HFF-Myc (cell line): ENCODE data around the gene YOD1.

Experiments used
- DNase-seq: peaks from one replicate; pipeline ENCODE4 v3.0.0-alpha.2; 2011; ENCODE audit warnings: low read depth; ENCODE audit errors: extremely low read depth
- H3K4me3 ChIP-seq: replicated peaks from 2 replicates; pipeline ENCODE4 v1.5.1; 2011; ENCODE audit warnings: low read depth, mild to moderate bottlenecking, control low read depth, low read length
- TF ChIP-seq, protein P1 (sequence below): IDR thresholded peaks from 2 replicates; pipeline ENCODE4 v1.5.1; 2012; ENCODE audit warnings: mild to moderate bottlenecking, low read depth, low read length, control low read depth; ENCODE audit errors: missing control alignments

The YOD1 gene

DNA sequence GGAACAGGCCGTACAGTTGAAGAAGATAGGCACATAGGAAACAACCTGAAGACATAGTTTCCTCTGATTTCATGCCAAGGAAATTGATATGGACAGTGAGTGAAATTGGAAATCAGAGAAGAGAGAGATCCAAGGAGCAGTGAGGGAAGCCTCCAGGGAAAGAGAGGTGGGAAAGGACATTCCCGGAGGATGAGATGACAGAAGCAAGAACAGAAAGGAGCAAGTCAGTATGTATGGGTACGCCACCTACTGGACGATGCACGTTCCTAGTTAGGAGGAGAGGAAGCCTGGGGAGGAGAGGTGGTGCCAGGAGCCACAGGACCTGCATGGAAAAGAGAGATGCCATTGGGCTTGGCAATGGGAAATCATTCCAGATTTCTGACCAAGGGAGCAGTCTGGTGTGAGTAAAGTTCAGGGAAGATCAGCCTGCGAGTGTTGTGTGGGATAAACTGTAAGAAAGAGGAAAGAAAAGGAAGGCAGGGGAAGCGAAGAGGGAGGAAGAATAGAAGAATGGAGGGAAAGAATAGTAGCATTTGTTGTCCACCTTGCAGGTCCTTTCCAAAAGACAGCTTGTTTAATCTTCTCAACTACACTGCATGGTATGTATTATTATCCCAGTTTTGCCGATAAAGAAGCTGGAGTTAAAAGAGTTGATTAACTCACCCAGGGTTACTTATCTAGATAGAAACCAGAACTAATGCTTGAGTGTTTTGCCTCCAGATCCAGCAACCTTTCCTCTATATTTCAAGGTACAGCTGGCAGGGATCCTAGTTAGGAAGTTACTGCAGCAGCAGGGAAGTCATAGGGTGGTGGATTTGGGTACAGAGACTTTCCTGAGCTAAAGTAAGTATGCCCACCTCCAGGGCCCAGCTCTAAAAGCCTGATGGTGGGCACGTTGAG is 45.8 kb downstream of the YOD1 start:
- TF ChIP-seq, protein P1, sequence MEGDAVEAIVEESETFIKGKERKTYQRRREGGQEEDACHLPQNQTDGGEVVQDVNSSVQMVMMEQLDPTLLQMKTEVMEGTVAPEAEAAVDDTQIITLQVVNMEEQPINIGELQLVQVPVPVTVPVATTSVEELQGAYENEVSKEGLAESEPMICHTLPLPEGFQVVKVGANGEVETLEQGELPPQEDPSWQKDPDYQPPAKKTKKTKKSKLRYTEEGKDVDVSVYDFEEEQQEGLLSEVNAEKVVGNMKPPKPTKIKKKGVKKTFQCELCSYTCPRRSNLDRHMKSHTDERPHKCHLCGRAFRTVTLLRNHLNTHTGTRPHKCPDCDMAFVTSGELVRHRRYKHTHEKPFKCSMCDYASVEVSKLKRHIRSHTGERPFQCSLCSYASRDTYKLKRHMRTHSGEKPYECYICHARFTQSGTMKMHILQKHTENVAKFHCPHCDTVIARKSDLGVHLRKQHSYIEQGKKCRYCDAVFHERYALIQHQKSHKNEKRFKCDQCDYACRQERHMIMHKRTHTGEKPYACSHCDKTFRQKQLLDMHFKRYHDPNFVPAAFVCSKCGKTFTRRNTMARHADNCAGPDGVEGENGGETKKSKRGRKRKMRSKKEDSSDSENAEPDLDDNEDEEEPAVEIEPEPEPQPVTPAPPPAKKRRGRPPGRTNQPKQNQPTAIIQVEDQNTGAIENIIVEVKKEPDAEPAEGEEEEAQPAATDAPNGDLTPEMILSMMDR: peak; percentile 92
- no peak overlapping the region for H3K4me3 ChIP-seq
- peak; percentile 59 for DNase-seq

GRCh38 chr1:207003210-207003609 is 47.8 kb downstream of the YOD1 start:
- TF ChIP-seq, protein P1: no peak
- DNase-seq: no peak
- no peak overlapping the region for H3K4me3 ChIP-seq

DNA sequence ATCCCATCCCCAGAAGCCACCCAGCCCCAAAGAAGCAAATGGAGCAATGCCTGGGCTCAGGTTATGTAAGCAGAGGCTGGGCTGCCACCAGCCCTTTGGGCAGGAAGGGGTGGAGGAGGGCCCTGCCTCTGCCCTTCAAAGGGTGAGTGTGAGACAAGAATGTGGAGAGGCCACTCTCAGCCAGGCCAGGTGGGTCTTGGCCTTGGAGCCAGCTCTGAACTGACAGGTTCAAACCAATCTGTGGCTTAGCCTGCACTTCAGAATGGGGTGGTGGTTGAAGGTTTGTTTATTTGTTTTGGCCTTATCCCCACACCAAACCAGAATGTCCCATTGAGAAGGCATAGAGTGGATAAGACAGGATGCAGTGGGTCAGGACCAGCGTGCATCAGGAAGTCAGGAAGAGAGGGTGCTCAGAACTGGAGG is 48.3 kb downstream of the YOD1 start:
- no peak overlapping the region for H3K4me3 ChIP-seq
- TF ChIP-seq, protein P1: no peak
- DNase-seq: peak; percentile 7

DNA sequence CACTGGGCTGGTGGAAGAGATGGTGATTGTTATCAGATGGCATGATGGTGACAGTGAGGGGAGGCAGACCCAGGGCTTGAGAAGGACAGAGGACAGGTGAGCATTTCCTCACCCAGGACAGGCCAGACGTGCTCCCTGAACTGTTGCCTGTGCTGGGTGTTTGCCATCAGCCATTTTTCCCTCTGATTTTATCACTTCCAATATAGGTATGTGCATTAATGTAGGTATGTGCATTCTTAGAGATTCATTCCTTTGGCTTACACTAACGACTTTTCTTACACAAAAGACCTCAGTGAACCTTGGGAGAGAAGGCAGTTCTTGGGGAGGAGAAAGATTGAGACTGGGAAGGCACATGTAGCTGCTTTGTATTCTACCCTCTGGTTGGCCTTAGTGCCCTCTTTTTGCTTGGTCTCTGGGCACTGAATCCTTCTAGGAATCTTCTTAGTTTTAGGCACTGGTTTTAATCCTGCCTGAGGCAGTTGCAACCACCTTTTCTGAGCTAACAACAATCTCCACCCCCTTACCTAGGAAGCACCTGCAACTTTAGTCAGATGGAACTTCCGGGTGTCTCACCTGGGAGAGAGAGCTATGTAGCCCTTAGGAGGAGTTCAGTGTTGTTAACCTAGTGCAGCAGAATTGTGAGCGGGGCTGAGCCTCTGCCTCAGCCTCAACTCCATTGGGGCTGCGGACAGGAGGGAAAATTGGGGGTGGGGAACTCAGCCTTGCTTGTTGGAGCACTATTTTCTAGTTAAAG is 49.3 kb downstream of the YOD1 start:
- TF ChIP-seq, protein P1: no peak
- no peak overlapping the region for H3K4me3 ChIP-seq
- no peak for DNase-seq

DNA sequence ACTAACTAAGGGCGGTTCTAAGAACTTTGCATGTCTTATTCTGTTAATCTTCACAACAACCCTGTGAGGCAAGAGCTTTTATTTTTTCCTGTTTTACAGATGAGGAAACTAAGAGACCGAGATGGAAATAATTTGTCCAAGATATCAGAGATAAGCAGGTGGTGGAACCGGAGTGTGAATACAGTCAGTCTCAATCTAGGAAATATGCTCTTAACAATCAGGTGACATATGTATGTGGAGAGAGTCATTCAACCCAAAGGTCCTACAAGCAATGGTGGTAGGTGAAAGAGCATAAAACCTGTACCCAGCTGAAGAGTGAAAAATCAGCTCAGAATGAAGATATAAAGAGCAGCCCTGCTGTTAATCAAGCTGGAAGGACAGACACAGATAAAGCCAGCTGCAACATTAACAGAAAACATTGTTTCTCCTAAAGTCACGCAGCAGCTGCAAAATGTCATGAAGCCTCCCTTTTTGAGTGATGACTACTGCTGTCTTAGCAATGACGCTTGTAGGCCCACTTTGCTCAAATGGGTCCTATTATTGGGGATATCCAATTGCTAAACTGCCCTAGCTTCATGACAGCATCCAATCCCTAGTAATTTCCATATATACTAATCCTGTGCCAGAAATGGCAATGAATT is 50.2 kb downstream of the YOD1 start:
- TF ChIP-seq, protein P1: no peak
- DNase-seq: no peak
- no peak overlapping the region for H3K4me3 ChIP-seq

DNA sequence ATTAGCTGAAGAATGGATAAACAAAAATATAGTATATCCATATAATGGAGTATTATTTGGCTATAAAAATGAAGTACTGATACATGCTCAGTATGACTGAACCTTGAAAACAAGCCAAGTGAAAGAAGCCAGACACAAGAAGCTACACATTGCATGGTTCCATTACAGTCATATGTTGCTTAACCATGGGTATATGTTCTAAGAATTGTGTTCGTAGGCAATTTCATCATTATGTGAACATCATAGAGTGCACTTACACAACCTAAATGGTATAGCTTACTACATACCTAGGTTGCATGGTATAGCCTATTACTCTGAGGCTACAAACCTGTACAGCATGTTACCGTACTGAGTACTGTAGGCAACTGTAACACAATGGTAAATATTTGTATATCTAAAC is 52.2 kb downstream of the YOD1 start:
- no peak for DNase-seq
- no peak overlapping the region for H3K4me3 ChIP-seq
- TF ChIP-seq, protein P1: no peak
